Central memory CD8-positive, alpha-beta T cell (primary cell): ENCODE measurements around the gene ITGB1BP1.

Experiments
- ATAC-seq: fragments of 150-1000 bp; cut with Tn5 transposase; replicated peaks from 2 replicates; pipeline ENCODE4 v1.10.0; 2022; ENCODE audit warnings: mild to moderate bottlenecking, moderate FRiP score, moderate number of reproducible peaks; ENCODE audit not compliant: poor library complexity, severe bottlenecking; ENCODE audit errors: extremely low read depth
- DNase-seq, 2 donors: peaks; one replicate each; pipeline ENCODE4 v3.0.0; 2021; ENCODE audit warnings: low spot score in 2 of 2
- H3K27ac Mint-ChIP-seq: one replicate; pipeline ENCODE4 v1.8.0; 2022; ENCODE audit warnings: low read depth, mild to moderate bottlenecking, moderate library complexity, mixed read lengths
- H3K27me3 Mint-ChIP-seq: one replicate; pipeline ENCODE4 v1.8.0; 2022; ENCODE audit warnings: mixed read lengths
- H3K36me3 Mint-ChIP-seq: one replicate; pipeline ENCODE4 v1.8.0; 2022; ENCODE audit warnings: mild to moderate bottlenecking, moderate library complexity, mixed read lengths; ENCODE audit not compliant: insufficient read depth
- H3K4me1 Mint-ChIP-seq: one replicate; pipeline ENCODE4 v1.8.0; 2022; ENCODE audit warnings: mixed read lengths
- H3K4me3 Mint-ChIP-seq: one replicate; pipeline ENCODE4 v1.8.0; 2022; ENCODE audit warnings: mild to moderate bottlenecking, moderate library complexity, mixed read lengths
- H3K9me3 Mint-ChIP-seq: one replicate; pipeline ENCODE4 v1.8.0; 2022; ENCODE audit warnings: mixed read lengths

Gene ITGB1BP1

DNA sequence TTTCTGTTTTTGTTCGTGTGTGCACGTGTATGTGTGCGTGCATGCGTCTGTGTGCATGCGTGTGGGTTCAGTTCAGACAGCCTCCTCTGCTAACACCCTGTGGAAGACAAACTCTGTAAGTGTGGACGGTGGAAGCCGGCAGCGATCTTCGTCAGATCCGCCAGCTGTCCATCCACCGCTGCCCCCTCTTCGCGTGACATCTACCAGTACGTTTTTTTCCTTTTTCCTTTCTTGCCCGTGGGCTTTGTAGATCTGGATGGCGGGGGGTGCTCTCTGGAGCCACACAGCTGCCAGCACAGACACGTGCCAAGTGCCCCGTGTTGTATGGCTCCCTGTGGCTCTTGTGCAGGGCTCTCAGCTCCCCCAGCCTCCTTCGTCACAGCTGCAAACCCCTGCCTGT, 32.3 kb downstream of the ITGB1BP1 start:
- H3K4me3 Mint-ChIP-seq = no peak overlapping the region
- H3K9me3 Mint-ChIP-seq = no peaks in the 10 kb centered on the region
- no peak for DNase-seq
- H3K4me1 Mint-ChIP-seq = no peaks in the 10 kb centered on the region
- no peak overlapping the region for H3K27ac Mint-ChIP-seq
- H3K27me3 Mint-ChIP-seq = no peaks in the 10 kb centered on the region
- H3K36me3 Mint-ChIP-seq = peaks cover 1% of the 10 kb centered on the region
- ATAC-seq = no peak

DNA sequence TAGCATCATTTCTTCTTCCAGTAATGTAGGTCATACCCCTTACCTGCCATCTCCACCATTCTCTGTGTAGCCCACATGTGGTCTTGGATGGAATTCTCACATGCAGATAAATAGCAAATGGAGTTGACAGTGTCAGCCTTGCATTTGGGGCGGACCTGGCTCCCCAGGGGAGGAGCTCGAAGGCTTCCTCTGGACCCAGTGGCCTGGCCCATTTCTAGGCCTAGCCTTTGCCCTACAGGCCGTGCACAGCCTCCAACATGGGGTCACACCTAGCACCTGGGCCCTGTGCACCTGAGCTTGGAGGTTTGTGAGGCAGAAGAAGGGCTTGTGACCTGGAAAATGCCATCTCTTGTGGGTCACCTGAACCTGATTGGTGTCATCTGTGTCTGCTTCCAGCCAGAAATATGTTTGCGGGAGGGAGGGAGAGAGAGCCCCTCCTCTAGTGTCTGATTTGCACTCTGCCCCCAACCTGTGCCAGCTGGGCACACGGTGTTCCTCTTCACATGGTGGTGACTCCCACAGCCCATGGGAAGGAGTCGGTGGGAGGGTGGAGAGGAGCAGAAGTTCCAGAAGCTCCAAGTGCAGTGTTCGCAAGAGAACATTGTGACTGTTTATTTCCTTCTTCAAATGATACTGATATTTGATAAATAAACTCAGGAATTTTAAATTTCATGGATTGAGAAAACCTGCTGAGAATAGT, 33.0 kb downstream of the ITGB1BP1 start:
- Mint-ChIP-seq H3K36me3 (peaks cover 1% of the 10 kb centered on the region), H3K27me3 (no peaks in the 10 kb centered on the region), H3K9me3 (no peaks in the 10 kb centered on the region), H3K4me3 (no peak overlapping the region), H3K4me1 (no peaks in the 10 kb centered on the region), H3K27ac (no peak overlapping the region)
- DNase-seq (no peak), ATAC-seq (no peak)

DNA sequence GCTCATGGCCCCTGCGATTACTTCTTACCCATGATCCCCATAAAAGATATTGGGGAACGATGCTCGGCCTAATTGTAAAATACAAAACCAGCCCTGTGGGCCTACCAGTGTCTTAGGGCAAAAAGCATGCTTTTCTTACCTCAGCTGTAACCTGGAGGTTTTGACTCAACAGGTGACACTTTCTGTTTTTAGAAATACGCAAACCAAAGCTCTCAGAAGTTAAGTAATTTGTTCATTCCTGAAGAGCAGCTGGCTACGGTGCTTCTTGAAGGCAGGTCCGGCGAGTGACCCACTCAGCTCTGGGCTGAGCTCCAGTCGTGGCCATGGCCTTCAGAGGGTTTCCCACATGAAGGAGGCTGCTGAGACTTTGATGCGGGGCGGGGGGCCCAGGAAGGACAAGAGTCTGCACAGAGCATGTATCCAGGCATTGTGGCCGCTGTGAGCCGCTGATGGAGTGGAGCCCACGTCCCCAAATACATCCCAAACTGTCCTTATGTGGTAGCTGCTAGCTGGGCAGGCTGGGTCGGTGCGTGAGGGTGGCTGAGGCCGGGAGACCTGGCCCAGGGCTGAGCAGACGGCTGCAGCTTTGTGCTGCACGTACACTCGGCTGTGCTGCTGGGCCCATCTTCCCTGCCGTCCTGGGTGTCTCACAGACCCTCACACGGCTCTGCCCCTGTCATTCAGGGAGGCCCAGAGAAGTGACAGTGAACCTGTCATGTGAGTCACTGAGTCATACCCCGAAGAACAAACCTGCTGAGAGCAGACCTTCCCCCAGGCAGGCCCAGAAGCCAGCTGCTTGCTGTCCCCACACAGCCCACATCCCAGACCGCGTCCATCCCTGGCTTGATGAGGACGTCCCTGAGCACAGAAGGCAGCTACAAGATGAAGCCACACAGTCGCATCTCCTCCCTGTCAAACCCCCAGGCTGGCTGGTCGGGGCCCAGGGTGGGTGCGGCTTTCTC, 34.1 kb downstream of the ITGB1BP1 start:
- no peak overlapping the region for H3K4me3 Mint-ChIP-seq
- H3K9me3 Mint-ChIP-seq = no peaks in the 10 kb centered on the region
- H3K27me3 Mint-ChIP-seq = no peaks in the 10 kb centered on the region
- H3K27ac Mint-ChIP-seq = no peak overlapping the region
- no peak for DNase-seq
- peaks cover 1% of the 10 kb centered on the region for H3K36me3 Mint-ChIP-seq
- H3K4me1 Mint-ChIP-seq = no peaks in the 10 kb centered on the region
- no peak for ATAC-seq

DNA sequence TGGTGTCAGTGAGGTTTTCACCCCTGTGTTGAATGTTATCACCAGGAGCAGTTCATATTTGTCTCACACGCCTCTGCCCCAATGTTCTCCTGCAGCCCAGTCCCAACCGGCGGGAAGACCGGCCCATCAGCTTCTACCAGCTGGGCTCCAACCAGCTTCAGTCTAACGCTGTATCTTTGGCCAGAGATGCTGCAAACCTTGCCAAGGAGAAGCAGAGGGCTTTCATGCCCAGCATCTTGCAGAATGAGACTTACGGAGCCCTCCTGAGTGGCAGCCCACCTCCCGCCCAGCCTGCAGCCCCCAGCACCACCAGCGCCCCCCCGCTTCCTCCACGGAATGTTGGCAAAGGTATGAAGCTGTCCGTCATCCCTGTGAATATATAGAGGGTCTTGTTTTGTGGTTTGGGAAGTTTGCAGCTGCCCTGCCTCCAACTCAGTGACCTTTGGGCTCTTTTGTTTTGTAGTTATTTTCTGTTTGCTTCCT, 35.1 kb downstream of the ITGB1BP1 start:
- Mint-ChIP-seq H3K9me3 (no peaks in the 10 kb centered on the region), H3K4me3 (no peak overlapping the region), H3K27ac (no peak overlapping the region), H3K4me1 (no peaks in the 10 kb centered on the region), H3K27me3 (no peaks in the 10 kb centered on the region), H3K36me3 (peaks cover 1% of the 10 kb centered on the region)
- ATAC-seq (no peak), DNase-seq (no peak)

DNA sequence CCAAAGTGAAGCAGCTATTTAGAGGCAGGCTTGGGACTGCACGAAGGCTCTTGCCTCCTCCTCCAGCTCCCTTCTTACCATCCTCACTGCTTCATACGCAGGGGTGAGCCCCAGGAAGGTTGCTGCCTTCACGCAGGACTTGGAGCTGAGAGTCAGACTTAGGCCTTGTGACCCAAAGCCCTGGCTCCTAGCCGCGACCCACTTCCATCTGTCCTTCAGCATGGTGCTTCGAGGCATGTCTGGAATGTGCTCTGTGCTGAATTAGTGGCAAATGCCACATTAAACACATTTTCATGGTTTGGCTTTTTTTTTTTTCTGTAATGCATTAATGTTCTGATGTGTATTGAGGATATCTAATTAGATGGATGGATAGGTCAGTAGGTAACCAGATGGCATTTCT, 37.5 kb downstream of the ITGB1BP1 start:
- H3K36me3 Mint-ChIP-seq = peaks cover 1% of the 10 kb centered on the region
- peaks cover 10% of the 10 kb centered on the region for H3K27me3 Mint-ChIP-seq
- DNase-seq (no peak), ATAC-seq (no peak)
- no peaks in the 10 kb centered on the region for H3K4me1 Mint-ChIP-seq
- no peaks in the 10 kb centered on the region for H3K9me3 Mint-ChIP-seq
- no peak overlapping the region for H3K4me3 Mint-ChIP-seq
- H3K27ac Mint-ChIP-seq = no peak overlapping the region

DNA sequence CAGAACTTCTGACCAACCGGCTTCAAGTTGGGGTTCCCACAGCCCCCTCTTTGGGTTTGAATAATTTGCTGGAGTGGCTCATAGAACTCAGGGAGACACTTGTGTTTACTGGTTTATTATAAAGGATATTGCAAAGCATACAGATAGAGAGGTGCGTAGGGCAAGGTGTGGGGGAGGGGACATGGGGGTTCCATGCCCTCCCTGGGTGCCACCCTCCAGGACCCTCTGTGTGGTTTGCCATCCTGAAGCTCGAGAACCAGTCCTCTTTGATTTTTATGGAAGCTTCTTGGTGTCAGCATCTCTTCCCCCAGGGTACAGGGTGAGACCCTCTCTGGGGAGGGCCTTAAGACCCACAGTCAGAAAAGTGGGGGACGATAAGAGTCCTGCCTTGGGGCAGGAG, 38.8 kb downstream of the ITGB1BP1 start:
- H3K9me3 Mint-ChIP-seq = no peaks in the 10 kb centered on the region
- DNase-seq = no peak
- ATAC-seq = no peak
- no peaks in the 10 kb centered on the region for H3K4me1 Mint-ChIP-seq
- no peak overlapping the region for H3K4me3 Mint-ChIP-seq
- H3K27ac Mint-ChIP-seq = no peak overlapping the region
- H3K27me3 Mint-ChIP-seq = peaks cover 10% of the 10 kb centered on the region
- peaks cover 1% of the 10 kb centered on the region for H3K36me3 Mint-ChIP-seq

DNA sequence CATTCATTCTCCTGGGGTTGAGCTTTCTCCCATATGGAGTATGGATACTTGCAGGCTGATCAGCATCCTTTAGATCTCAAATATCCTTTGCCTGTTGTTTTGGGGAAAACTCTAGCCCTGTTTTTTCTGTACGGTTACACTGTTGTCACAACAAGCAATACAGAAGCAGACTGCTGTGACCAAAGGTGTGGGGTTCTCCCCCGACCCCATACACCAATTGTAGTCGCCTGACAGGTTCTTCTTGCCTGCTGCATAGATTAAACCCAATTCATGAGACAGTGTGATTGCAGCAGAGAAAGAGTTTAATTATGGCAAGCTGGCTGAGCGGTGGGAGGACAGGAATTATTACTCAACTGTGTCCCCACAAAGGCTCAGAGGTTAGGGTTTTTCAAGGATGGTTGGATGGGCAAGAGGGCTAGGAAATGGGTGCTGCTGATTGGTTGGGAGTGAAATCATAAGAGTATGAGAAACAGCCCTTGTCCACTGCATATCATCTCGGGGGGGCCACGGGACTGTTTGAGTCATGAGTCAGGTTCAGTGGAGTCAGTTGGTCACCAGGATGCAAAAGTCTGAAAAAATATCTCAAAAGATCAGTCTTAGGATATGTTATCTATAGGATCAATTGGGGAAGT, 40.6 kb downstream of the ITGB1BP1 start:
- no peaks in the 10 kb centered on the region for H3K4me1 Mint-ChIP-seq
- no peak overlapping the region for H3K27ac Mint-ChIP-seq
- no peaks in the 10 kb centered on the region for H3K9me3 Mint-ChIP-seq
- no peak overlapping the region for H3K4me3 Mint-ChIP-seq
- DNase-seq (no peak), ATAC-seq (no peak)
- peaks cover 1% of the 10 kb centered on the region for H3K36me3 Mint-ChIP-seq
- peaks cover 20% of the 10 kb centered on the region for H3K27me3 Mint-ChIP-seq

DNA sequence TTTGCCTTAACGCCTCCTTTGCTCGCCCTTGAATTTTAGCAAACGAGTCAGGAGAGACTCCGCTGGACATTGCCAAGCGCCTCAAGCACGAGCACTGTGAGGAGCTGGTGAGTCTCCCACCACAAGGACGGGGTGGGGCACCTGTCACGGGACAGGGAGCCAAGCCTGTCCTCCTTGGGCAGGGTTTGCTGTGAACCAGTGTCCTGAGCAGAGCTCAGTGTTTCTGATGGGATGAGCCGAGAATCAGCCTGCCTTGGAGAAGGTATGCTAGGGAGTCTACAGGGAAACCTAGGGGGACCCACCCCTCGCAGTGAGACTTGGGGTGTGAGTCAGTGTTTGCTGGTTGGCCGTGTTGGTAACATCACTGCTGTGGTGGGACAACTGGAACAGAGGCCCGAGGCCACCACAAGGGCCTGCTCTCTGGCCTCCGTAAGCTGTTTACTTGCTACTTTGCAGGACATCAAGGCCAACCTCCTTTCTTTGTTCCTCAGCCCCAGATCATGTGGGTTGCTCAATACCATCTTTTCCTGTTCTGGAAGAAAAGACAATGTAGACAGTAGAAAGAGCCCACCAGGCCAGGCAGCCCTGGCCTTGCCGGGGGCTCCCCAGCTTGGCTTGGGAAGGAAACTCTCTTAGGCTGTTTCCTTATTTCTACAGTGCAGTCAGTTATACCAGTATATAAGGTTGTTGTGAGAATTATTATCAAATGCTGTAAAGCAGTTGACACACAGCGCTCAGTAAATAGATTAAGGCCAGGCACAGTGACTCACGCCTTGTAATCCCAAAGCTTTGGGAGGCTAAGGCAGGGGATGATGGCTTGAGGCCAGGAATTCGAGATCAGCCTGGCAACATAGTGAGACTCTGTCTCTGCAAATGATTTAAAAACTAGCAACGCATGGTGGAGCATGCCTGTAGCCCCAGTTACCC, 42.4 kb downstream of the ITGB1BP1 start:
- no peak overlapping the region for H3K27ac Mint-ChIP-seq
- H3K9me3 Mint-ChIP-seq = no peaks in the 10 kb centered on the region
- ATAC-seq (no peak), DNase-seq (no peak)
- H3K4me3 Mint-ChIP-seq = no peak overlapping the region
- no peaks in the 10 kb centered on the region for H3K4me1 Mint-ChIP-seq
- no peaks in the 10 kb centered on the region for H3K36me3 Mint-ChIP-seq
- H3K27me3 Mint-ChIP-seq = peaks cover 36% of the 10 kb centered on the region

DNA sequence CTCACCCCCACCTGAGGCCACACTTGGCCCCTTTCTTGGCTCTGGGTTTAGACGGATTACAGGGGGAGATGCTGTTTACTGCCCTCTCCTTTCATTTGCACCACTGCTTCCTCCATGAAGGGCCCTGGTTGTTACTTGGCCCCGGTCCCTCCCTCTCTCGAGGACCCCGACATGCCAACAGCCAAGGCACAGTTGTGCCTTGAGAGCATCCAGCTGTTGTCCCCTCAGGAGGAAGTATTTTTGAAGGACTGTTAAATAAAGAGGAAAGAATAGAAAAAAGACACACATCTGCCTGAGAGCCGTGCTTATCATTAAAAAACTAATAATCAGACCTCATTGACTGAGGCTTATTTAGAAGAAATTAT, 44.0 kb downstream of the ITGB1BP1 start:
- Mint-ChIP-seq H3K27me3 (peaks cover 43% of the 10 kb centered on the region), H3K36me3 (no peaks in the 10 kb centered on the region), H3K27ac (no peak overlapping the region), H3K4me3 (no peak overlapping the region), H3K9me3 (no peaks in the 10 kb centered on the region), H3K4me1 (no peaks in the 10 kb centered on the region)
- ATAC-seq (no peak), DNase-seq (no peak)

DNA sequence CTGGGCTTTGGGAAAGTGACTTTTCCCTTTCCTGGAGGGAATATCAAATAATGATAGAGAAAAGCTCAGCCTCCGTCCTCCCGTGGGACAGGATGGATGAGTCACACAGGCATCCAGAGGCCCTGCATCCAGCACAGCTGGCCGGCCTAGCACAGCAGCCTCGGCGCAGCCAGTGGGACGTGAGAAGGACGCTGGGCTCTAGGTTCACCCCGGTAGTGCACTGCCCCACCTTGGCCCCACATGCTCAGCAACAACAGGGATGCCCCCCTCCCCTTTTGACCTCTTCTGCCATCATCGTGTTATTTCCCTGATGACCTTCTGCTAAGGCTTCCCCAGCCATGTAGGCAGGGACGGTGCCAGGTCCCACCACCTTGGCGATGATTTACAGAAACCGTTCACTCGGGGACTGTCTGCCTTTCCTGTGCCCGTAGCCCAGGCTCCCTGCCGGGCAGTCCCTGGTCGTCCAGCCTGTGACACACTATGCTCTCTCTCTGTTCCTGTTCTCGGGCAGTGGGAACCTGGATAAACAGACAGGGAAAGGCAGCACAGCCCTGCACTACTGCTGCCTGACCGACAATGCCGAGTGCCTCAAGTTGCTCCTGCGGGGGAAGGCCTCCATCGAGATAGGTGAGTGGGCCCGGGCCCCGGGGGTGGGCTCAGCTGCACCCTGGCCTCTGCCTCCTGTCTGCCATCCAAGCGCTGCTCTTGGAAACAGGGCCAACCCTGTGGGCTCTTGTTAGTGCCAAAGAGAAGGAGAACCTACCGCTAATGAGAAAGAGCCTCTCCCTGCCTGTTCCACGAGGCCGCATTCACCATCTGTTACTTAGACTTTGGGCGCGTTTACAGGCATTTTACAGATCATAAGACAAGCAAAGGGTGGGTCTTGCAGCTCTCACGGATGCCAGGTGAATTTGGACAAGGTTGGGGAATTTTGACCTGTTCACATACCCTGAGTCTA, 44.6 kb downstream of the ITGB1BP1 start:
- H3K27me3 Mint-ChIP-seq = peaks cover 49% of the 10 kb centered on the region
- DNase-seq (no peak), ATAC-seq (no peak)
- no peak overlapping the region for H3K27ac Mint-ChIP-seq
- no peaks in the 10 kb centered on the region for H3K36me3 Mint-ChIP-seq
- H3K4me3 Mint-ChIP-seq = no peak overlapping the region
- H3K4me1 Mint-ChIP-seq = no peaks in the 10 kb centered on the region
- no peaks in the 10 kb centered on the region for H3K9me3 Mint-ChIP-seq

DNA sequence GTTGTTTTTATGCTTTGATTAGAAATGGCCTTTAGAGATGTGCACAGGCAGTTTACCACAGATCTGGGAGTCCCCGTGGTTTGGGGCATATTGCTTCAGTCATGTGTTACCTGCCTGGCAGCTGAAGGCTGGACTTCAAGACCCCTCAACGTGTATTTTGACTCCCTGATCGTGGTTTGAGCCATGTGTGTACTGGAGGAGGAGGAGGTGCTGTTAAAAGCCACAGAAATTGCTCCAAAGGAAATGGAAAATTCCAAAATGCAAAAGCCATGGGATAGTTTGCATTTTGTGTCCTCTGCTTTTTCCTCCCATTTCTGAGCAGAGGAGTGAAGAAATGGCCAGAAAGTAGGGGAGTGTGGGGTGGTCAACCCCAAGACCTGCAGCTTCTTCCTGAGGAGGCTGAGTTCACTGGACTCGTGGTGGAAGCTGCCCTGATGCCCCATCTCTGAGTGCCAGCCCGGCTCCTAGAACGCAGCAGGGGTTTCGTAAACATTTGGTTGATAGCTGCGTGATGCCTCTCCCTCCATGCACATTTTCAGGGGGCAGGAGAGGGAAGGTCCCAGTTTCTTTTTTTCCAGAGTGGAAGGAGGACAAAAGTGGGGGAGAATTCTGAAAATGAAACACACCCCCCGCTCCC, 45.7 kb downstream of the ITGB1BP1 start:
- no peak for DNase-seq
- Mint-ChIP-seq H3K36me3 (no peaks in the 10 kb centered on the region), H3K27me3 (peaks cover 47% of the 10 kb centered on the region), H3K4me1 (no peaks in the 10 kb centered on the region), H3K4me3 (no peak overlapping the region), H3K27ac (no peak overlapping the region), H3K9me3 (no peaks in the 10 kb centered on the region)
- no peak for ATAC-seq
